ENCODE data around the gene CXCL10.

- TF ChIP-seq CTCF (conservative IDR thresholded peaks at IDR 0.05 in 1 of 2, IDR thresholded peaks at IDR 0.05 in 1 of 2; ENCODE audit: low read depth in 1 of 2, low read length in 2 of 2) (no peak), EZH2 (IDR thresholded peaks at IDR 0.05; ENCODE audit: low read length, missing control alignments) (no peak)
Measured at GRCh38 chr4:76010576-76010975, 12.7 kb downstream of the CXCL10 start.

Data from fibroblast of lung (primary cell).